KMS-11 (cell line): Measurements from ENCODE around the gene MTMR1.

ENCODE experiments used
- H2AFZ ChIP-seq: fragments of 200-600 bp; sonication (generic); 2 replicates; pipeline ENCODE4 v1.6.1; 2016; ENCODE audit warnings: antibody characterized with exemption, mixed run types, low read depth
- H3K27ac ChIP-seq: fragments of 200-600 bp; sonication (generic); 2 replicates; pipeline ENCODE4 v1.6.1; 2016; ENCODE audit warnings: mild to moderate bottlenecking, mixed run types
- H3K27me3 ChIP-seq: fragments of 200-600 bp; sonication (generic); 2 replicates; pipeline ENCODE4 v1.6.1; 2017; ENCODE audit warnings: mild to moderate bottlenecking, low read depth, mixed run types, moderate library complexity; ENCODE audit not compliant: insufficient read depth
- H3K36me3 ChIP-seq: fragments of 200-600 bp; sonication (generic); 2 replicates; pipeline ENCODE4 v1.6.1; 2017; ENCODE audit warnings: mild to moderate bottlenecking, mixed run types; ENCODE audit not compliant: insufficient read depth
- H3K4me1 ChIP-seq: fragments of 200-600 bp; sonication (generic); 2 replicates; pipeline ENCODE4 v1.6.1; 2016; ENCODE audit warnings: mild to moderate bottlenecking, low read depth, mixed run types; ENCODE audit not compliant: poor library complexity, severe bottlenecking
- H3K4me2 ChIP-seq: fragments of 200-600 bp; sonication (generic); 2 replicates; pipeline ENCODE4 v1.7.0; 2016; ENCODE audit warnings: mild to moderate bottlenecking, mixed run types
- H3K4me3 ChIP-seq: fragments of 200-600 bp; sonication (generic); IDR thresholded peaks from 2 replicates; pipeline ENCODE4 v1.6.1; 2017; ENCODE audit warnings: low read depth, low read length, mixed read lengths; ENCODE audit not compliant: insufficient read depth
- H3K79me2 ChIP-seq: fragments of 200-600 bp; sonication (generic); 2 replicates; pipeline ENCODE4 v1.6.1; 2016; ENCODE audit warnings: low read depth, mixed run types; ENCODE audit not compliant: insufficient read depth
- H3K9ac ChIP-seq: fragments of 200-600 bp; sonication (generic); 2 replicates; pipeline ENCODE4 v1.6.1; 2016; ENCODE audit warnings: mild to moderate bottlenecking, mixed run types
- H4K20me1 ChIP-seq: fragments of 200-600 bp; sonication (generic); 2 replicates; pipeline ENCODE4 v1.6.1; 2016; ENCODE audit warnings: mild to moderate bottlenecking, mixed run types; ENCODE audit not compliant: insufficient read depth
- TF ChIP-seq, protein P1 (sequence below): fragments of 200-600 bp; sonication (generic); conservative IDR thresholded peaks from 2 replicates; pipeline ENCODE4 v1.6.1; 2017; ENCODE audit warnings: low read depth, mild to moderate bottlenecking, antibody characterized with exemption, low read length, moderate library complexity, mixed read lengths

The MTMR1 gene

DNA sequence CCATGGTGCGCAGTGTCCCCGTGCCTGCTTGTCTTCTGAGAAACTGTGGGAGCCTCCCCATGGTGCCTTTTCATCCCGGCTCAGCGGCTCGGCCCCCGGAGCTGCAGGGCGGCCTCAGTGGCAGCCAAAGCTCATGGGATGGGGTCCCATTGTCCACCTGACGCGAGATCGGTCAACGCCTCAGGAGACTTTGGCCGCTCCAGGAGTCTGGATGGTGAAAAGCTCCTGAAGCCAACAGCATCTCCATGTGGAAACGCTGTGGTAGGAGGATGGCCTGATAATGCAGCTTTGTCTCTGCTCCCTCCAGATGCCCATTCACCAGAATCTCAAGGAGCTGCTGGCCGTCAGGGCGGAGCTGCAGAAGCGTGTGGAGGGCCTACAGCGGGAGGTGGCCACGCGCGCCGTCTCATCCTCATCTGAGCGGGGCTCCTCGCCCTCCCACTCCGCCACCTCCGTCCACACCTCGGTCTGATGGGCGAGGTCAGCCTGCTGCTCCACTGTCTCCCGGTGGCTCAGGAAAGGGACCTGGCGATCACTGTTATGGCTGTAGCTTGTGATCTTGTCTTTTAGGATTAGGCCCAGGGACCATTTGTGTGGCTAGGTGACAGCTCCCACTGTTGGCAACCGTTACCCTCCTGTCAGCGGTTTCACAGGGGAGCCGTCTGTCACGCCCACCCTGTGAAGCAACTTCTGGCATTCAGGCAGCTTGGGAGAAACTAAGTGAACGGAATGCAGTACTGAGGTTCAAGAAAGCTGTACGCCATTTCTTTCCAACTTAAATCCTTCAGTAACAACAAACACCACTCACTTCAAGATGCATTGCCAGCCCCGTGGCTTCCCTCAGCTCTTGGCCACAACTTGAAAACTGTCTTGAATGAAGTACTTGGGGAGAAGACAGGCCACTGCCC lies 69.3 kb downstream of the MTMR1 start:
- no peaks in the 10 kb centered on the region for H3K27me3 ChIP-seq
- H3K4me1 ChIP-seq, result no peaks in the 10 kb centered on the region
- no peaks in the 10 kb centered on the region for H3K36me3 ChIP-seq
- TF ChIP-seq, protein P1, sequence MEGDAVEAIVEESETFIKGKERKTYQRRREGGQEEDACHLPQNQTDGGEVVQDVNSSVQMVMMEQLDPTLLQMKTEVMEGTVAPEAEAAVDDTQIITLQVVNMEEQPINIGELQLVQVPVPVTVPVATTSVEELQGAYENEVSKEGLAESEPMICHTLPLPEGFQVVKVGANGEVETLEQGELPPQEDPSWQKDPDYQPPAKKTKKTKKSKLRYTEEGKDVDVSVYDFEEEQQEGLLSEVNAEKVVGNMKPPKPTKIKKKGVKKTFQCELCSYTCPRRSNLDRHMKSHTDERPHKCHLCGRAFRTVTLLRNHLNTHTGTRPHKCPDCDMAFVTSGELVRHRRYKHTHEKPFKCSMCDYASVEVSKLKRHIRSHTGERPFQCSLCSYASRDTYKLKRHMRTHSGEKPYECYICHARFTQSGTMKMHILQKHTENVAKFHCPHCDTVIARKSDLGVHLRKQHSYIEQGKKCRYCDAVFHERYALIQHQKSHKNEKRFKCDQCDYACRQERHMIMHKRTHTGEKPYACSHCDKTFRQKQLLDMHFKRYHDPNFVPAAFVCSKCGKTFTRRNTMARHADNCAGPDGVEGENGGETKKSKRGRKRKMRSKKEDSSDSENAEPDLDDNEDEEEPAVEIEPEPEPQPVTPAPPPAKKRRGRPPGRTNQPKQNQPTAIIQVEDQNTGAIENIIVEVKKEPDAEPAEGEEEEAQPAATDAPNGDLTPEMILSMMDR, result no peak
- no peak overlapping the region for H3K4me3 ChIP-seq
- H4K20me1 ChIP-seq, result no peaks in the 10 kb centered on the region
- no peak overlapping the region for H3K9ac ChIP-seq
- no peak overlapping the region for H3K27ac ChIP-seq
- no peaks in the 10 kb centered on the region for H3K79me2 ChIP-seq
- no peak overlapping the region for H2AFZ ChIP-seq
- no peak overlapping the region for H3K4me2 ChIP-seq

DNA sequence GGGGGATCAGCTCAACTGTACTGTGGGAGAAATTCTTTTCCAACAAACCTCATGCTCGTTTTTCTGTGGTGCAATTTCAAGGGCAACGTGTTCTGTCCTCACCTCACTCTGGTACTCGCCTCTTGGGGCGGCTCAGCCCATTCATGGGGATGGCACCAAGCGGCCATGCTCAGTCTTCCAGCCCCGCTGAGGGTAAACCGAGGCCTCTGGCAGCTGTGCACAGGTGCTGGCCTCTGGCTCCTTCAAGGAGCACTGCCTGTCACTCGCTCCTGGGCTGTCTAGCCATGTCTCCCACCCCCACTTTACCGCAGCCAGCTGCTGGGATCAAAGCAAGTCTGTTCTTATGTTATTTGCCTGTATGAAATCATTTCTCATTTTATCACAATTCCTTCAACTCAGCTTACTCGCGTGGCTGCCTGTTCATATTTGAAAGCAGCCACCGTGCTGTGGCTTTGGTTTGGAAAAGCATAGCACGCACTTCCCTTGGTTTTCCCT lies 70.2 kb downstream of the MTMR1 start:
- TF ChIP-seq, protein P1, result no peak

DNA sequence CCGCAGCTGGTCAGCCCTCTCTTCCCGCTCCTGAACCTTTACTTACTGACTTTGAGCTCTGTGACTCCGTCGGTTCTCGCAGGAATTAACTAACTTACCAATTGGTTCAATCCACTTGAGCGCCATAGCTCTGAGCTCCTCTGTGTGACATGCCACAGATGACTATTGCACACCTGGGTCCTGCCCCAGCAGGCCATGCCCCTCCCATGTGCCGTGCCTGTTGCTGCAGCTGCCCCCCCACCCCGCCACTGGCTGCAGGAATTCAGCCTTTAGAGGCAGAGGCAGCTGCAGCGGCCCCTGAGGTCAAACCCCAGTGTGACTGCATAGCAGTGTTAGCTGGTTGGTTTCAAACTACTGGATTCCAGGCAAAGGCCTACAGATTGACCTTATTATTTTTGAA lies 70.6 kb downstream of the MTMR1 start:
- Histone ChIP-seq H3K27ac (no peak overlapping the region), H3K4me2 (no peak overlapping the region), H3K36me3 (no peaks in the 10 kb centered on the region), H3K4me3 (no peak overlapping the region), H3K4me1 (no peaks in the 10 kb centered on the region), H4K20me1 (no peaks in the 10 kb centered on the region), H3K79me2 (no peaks in the 10 kb centered on the region), H2AFZ (no peak overlapping the region), H3K27me3 (no peaks in the 10 kb centered on the region), H3K9ac (no peak overlapping the region)
- TF ChIP-seq, protein P1, result no peak

More for the DNA sequence above, 70.2 kb downstream of the MTMR1 start:
- Histone ChIP-seq H2AFZ (no peak overlapping the region), H3K27ac (no peak overlapping the region), H3K9ac (no peak overlapping the region), H3K4me2 (no peak overlapping the region), H3K4me3 (no peak overlapping the region), H3K4me1 (no peaks in the 10 kb centered on the region), H3K27me3 (no peaks in the 10 kb centered on the region), H4K20me1 (no peaks in the 10 kb centered on the region), H3K79me2 (no peaks in the 10 kb centered on the region), H3K36me3 (no peaks in the 10 kb centered on the region)

DNA sequence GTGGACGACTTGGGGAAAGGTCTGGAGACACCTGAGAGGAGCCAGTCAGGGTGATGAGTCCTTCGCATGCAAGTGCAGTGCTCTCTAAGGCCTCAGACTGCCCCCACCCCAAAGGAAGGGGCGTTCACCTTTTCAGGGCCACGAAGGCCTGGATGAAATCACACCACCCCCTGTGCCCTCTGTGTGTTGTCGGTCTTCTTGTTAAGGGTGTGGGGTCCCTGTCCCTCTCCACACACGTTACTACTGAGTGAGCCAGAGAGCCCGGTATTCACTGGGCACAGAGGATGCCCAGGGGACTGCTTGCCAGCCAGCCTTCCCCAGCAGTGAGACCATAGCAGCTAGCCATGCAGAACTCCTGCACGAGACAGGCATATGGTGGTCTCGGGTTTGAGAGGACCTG lies 72.0 kb downstream of the MTMR1 start:
- TF ChIP-seq, protein P1, result no peak
- no peaks in the 10 kb centered on the region for H3K4me1 ChIP-seq
- no peak overlapping the region for H2AFZ ChIP-seq
- no peaks in the 10 kb centered on the region for H3K79me2 ChIP-seq
- no peak overlapping the region for H3K27ac ChIP-seq
- H3K4me3 ChIP-seq, result no peak overlapping the region
- H3K4me2 ChIP-seq, result no peak overlapping the region
- H3K36me3 ChIP-seq, result no peaks in the 10 kb centered on the region
- H4K20me1 ChIP-seq, result no peaks in the 10 kb centered on the region
- H3K27me3 ChIP-seq, result no peaks in the 10 kb centered on the region
- H3K9ac ChIP-seq, result no peak overlapping the region
